K562 (cell line): ENCODE measurements around the gene CDC14B. TPM values are rescaled to one million over a fixed set of nuclear protein-coding genes. Genes with fewer than 3 reads are reported as not detected.

Source experiments
- CEBPG ChIP-seq, 3 experiments: fragments of 200-800 bp in 1 of 3; sonication (Bioruptor generic) in 1 of 3; sonication (generic) in 1 of 3; formaldehyde crosslinking in 1 of 3; IDR thresholded peaks in 2 of 3; conservative IDR thresholded peaks in 1 of 3; 2 replicates each; pipeline versions ENCODE4 v1.6.1 to v1.8.0; 2016 to 2022; ENCODE audit warnings: missing compliant biosample characterization in 2 of 3, missing genetic modification characterization in 2 of 3, mild to moderate bottlenecking in 1 of 3, missing genetic modification reagents in 1 of 3
- ESRRB ChIP-seq: fragments of 250-450 bp; sonication (Bioruptor Pico); IDR thresholded peaks from 2 replicates; pipeline ENCODE4 v1.5.0; 2020; ENCODE audit warnings: mild to moderate bottlenecking, moderate library complexity, borderline replicate concordance
- ETV1 ChIP-seq: fragments of 450-650 bp; conservative IDR thresholded peaks from 2 replicates; pipeline ENCODE4 v1.6.1; 2016; ENCODE audit warnings: missing genetic modification characterization, control low read depth, low read depth, missing compliant biosample characterization
- HDAC2 ChIP-seq: fragments of 450-650 bp; IDR thresholded peaks from 2 replicates; pipeline ENCODE4 v1.6.1; 2016; ENCODE audit warnings: mild to moderate bottlenecking
- KLF10 ChIP-seq: fragments of 250-450 bp; sonication (Bioruptor Pico); IDR thresholded peaks from 2 replicates; pipeline ENCODE4 v1.6.1; 2021; ENCODE audit warnings: matching md5 sums
- MAZ ChIP-seq, 2 experiments: fragments of 450-650 bp in 1 of 2; sonication (generic) in 1 of 2; formaldehyde crosslinking; IDR thresholded peaks in 1 of 2; conservative IDR thresholded peaks in 1 of 2; 2 replicates each; pipeline versions ENCODE4 v1.4.0 to v1.5.0; 2020; ENCODE audit warnings: mild to moderate bottlenecking in 1 of 2, missing genetic modification reagents in 1 of 2
- RAD21 ChIP-seq, 2 experiments: fragments of 250-450 bp in 1 of 2; fragments of 450-650 bp in 1 of 2; sonication (Bioruptor Pico) in 1 of 2; formaldehyde crosslinking in 1 of 2; IDR thresholded peaks in 1 of 2; conservative IDR thresholded peaks in 1 of 2; 2 replicates each; pipeline versions ENCODE4 v1.4.0 to v1.8.0; 2020 to 2022; ENCODE audit warnings: mild to moderate bottlenecking in 2 of 2, moderate library complexity in 1 of 2
- SAP30 ChIP-seq: fragments of 200-600 bp; sonication (generic); IDR thresholded peaks from 2 replicates; pipeline ENCODE4 v1.6.1; 2012; ENCODE audit warnings: borderline replicate concordance, low read depth, mild to moderate bottlenecking, moderate library complexity, low read length, control low read depth, inconsistent platforms; ENCODE audit not compliant: insufficient read depth, poor library complexity, severe bottlenecking
- SPI1 ChIP-seq: IDR thresholded peaks from 2 replicates; pipeline ENCODE4 v1.6.1; 2011; ENCODE audit warnings: low read depth, low read length, control low read depth, borderline replicate concordance
- ZNF197 ChIP-seq: fragments of 200-800 bp; sonication (Bioruptor generic); IDR thresholded peaks from 2 replicates; pipeline ENCODE4 v1.6.1; 2016; ENCODE audit warnings: low read depth, missing genetic modification characterization, missing compliant biosample characterization
- ZNF217 ChIP-seq: sonication (generic); formaldehyde crosslinking; IDR thresholded peaks from 2 replicates; pipeline ENCODE4 v1.8.0; 2022; ENCODE audit warnings: mild to moderate bottlenecking, missing genetic modification reagents
- polyA plus RNA-seq, 8 experiments: library from polyadenylated mRNA; depleted of rRNA in 4 of 8; stranded (reverse) in 5 of 8; unstranded in 3 of 8; fragments of >200 nt; fragmentation: Nextera tagmentation in 2 of 8; fragmentation: Illumina TruSeq in 1 of 8; extraction: Ambion mirVana in 2 of 8; extraction: Trizol in 1 of 8; gene quantifications; 2 replicates each; pipeline versions ENCODE4 v1.2.1 to v1.2.3, GENCODE V29; 2011 to 2014; ENCODE audit warnings: inconsistent platforms in 1 of 8, missing spikeins in 1 of 8
- total RNA-seq, 7 experiments: library from RNA; depleted of rRNA in 6 of 7; stranded (reverse); fragments of >200 nt in 6 of 7; fragmentation: Illumina TruSeq in 2 of 7; extraction: Trizol in 2 of 7; gene quantifications; 2 replicates each; pipeline versions ENCODE4 v1.2.1 to v1.2.3, GENCODE V29; 2011 to 2021; ENCODE audit warnings: low replicate concordance in 1 of 7
- TF ChIP-seq, protein P1 (sequence below), 2 experiments: fragments of 450-650 bp in 1 of 2; sonication (generic) in 1 of 2; formaldehyde crosslinking in 1 of 2; IDR thresholded peaks; 2 replicates each; pipeline versions ENCODE4 v1.7.1 to v1.9.0; 2016 to 2022; ENCODE audit warnings: inconsistent platforms in 1 of 2, mild to moderate bottlenecking in 1 of 2, missing genetic modification reagents in 1 of 2
- TF ChIP-seq, protein P2 (sequence below): fragments of 250-450 bp; sonication (Bioruptor Pico); IDR thresholded peaks from 2 replicates; pipeline ENCODE4 v1.8.0; 2021; ENCODE audit warnings: moderate library complexity, mild to moderate bottlenecking, inconsistent platforms
- TF ChIP-seq, protein P3 (sequence below): fragments of 200-400 bp; formaldehyde crosslinking; IDR thresholded peaks from 2 replicates; pipeline ENCODE4 v1.6.1; 2017; ENCODE audit warnings: mild to moderate bottlenecking, low read depth, low read length, moderate library complexity

CDC14B gene
- total and polyA plus RNA-seq, 9 of the 15 experiments (the other 6 are each of a cell fraction or from before 2014, with no cell fraction given): 1.4 to 6.0 (median 3.8) TPM

DNA sequence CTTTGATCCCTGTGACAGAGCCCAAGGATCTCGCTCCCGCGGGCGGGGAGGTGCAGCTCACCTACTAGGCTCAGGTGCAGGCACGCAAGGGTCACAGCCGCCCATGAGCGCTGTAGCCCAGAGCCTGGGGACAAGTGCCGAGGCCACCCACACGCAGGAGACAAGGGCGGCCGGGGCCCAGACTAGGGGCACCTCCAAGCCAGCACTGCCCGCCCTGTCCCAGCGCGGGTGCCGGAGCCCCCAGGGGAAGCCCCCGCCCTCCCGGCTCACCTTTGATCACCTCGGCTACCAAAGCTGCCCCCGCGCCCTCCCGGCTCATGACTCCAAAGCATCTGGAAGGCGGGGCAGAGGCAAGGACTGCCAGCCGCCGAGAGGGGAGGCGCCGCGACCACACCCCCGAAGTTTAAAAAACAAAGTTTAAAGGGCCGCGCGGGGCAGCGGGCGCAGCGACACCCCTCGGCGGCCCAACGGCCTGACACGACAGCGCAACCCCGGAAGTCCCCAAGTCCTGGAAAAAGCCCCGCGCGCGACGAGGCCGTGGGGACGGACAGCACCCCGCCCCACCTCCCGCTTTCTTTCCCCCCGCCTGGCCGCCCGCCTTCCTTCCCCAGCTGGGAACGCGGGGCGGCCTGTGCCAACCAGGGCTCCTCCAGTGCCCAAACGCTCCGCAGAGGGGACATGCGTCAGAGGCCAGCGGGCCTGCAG, 53.0 kb downstream of the CDC14B start (continued):
- TF ChIP-seq, protein P1, sequence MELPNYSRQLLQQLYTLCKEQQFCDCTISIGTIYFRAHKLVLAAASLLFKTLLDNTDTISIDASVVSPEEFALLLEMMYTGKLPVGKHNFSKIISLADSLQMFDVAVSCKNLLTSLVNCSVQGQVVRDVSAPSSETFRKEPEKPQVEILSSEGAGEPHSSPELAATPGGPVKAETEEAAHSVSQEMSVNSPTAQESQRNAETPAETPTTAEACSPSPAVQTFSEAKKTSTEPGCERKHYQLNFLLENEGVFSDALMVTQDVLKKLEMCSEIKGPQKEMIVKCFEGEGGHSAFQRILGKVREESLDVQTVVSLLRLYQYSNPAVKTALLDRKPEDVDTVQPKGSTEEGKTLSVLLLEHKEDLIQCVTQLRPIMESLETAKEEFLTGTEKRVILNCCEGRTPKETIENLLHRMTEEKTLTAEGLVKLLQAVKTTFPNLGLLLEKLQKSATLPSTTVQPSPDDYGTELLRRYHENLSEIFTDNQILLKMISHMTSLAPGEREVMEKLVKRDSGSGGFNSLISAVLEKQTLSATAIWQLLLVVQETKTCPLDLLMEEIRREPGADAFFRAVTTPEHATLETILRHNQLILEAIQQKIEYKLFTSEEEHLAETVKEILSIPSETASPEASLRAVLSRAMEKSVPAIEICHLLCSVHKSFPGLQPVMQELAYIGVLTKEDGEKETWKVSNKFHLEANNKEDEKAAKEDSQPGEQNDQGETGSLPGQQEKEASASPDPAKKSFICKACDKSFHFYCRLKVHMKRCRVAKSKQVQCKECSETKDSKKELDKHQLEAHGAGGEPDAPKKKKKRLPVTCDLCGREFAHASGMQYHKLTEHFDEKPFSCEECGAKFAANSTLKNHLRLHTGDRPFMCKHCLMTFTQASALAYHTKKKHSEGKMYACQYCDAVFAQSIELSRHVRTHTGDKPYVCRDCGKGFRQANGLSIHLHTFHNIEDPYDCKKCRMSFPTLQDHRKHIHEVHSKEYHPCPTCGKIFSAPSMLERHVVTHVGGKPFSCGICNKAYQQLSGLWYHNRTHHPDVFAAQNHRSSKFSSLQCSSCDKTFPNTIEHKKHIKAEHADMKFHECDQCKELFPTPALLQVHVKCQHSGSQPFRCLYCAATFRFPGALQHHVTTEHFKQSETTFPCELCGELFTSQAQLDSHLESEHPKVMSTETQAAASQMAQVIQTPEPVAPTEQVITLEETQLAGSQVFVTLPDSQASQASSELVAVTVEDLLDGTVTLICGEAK (IDR thresholded peaks at IDR 0.05): no peak
- TF ChIP-seq, protein P1 (CRISPR knock-in tag; IDR thresholded peaks at IDR 0.05): no peak
- TF ChIP-seq CEBPG (CRISPR knock-in tag; IDR thresholded peaks at IDR 0.05): no peak
- no peak for TF ChIP-seq CEBPG (tag; conservative IDR thresholded peaks at IDR 0.05 in 1 of 2, IDR thresholded peaks at IDR 0.05 in 1 of 2)
- TF ChIP-seq SPI1: no peak
- no peak for TF ChIP-seq ZNF217 (CRISPR knock-in tag)
- TF ChIP-seq RAD21 (CRISPR knock-in tag; conservative IDR thresholded peaks at IDR 0.05 in 1 of 2, IDR thresholded peaks at IDR 0.05 in 1 of 2): peak; percentile 41 to 48
- TF ChIP-seq SAP30: peak; percentile 87
- TF ChIP-seq HDAC2: no peak
- TF ChIP-seq, protein P2, sequence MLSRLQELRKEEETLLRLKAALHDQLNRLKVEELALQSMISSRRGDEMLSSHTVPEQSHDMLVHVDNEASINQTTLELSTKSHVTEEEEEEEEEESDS: no peak
- no peak for TF ChIP-seq KLF10 (CRISPR knock-in tag)
- TF ChIP-seq ZNF197: no peak
- TF ChIP-seq ETV1 (tag): peak; percentile 52; the same call in 1 of the 2 replicates
- TF ChIP-seq MAZ (CRISPR knock-in tag; conservative IDR thresholded peaks at IDR 0.05 in 1 of 2, IDR thresholded peaks at IDR 0.05 in 1 of 2): no peak
- no peak for TF ChIP-seq ESRRB (CRISPR knock-in tag)
- TF ChIP-seq, protein P3, sequence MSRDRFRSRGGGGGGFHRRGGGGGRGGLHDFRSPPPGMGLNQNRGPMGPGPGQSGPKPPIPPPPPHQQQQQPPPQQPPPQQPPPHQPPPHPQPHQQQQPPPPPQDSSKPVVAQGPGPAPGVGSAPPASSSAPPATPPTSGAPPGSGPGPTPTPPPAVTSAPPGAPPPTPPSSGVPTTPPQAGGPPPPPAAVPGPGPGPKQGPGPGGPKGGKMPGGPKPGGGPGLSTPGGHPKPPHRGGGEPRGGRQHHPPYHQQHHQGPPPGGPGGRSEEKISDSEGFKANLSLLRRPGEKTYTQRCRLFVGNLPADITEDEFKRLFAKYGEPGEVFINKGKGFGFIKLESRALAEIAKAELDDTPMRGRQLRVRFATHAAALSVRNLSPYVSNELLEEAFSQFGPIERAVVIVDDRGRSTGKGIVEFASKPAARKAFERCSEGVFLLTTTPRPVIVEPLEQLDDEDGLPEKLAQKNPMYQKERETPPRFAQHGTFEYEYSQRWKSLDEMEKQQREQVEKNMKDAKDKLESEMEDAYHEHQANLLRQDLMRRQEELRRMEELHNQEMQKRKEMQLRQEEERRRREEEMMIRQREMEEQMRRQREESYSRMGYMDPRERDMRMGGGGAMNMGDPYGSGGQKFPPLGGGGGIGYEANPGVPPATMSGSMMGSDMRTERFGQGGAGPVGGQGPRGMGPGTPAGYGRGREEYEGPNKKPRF: no peak
